Kidney epithelial cell (primary cell): ENCODE results near the gene IGF2R. TPM values are rescaled to one million over a fixed set of nuclear protein-coding genes. Genes with fewer than 3 reads are reported as not detected.

Experiments used
- DNase-seq: peaks from one replicate; pipeline ENCODE4 v3.0.0-alpha.2; 2010; ENCODE audit warnings: low read depth
- H3K27me3 ChIP-seq: 2 replicates; pipeline ENCODE4 v1.6.0; 2011; ENCODE audit warnings: low read length; ENCODE audit not compliant: control insufficient read depth, insufficient read depth
- H3K36me3 ChIP-seq: 2 replicates; pipeline ENCODE4 v1.5.1; 2011; ENCODE audit warnings: low read length; ENCODE audit not compliant: control insufficient read depth, insufficient read depth
- H3K4me3 ChIP-seq: 2 replicates; pipeline ENCODE4 v1.5.1; 2011; ENCODE audit warnings: low read depth, mild to moderate bottlenecking, control low read depth, low read length
- CTCF ChIP-seq: IDR thresholded peaks from 2 replicates; pipeline ENCODE4 v1.5.1; 2011; ENCODE audit warnings: mild to moderate bottlenecking, moderate library complexity, low read length, control low read depth, inconsistent platforms; ENCODE audit not compliant: insufficient read depth, poor library complexity, severe bottlenecking
- total RNA-seq: library from RNA; depleted of rRNA; stranded (reverse); fragments of >200 nt; gene quantifications from 2 replicates; pipeline ENCODE4 v1.2.3, GENCODE V29; 2015

The IGF2R gene
- total RNA-seq, 1 donor from 2014 or later, result 251 TPM

GRCh38 chr6:160128879-160129516, 160.1 kb downstream of the IGF2R start:
- TF ChIP-seq CTCF, result no peak
- Histone ChIP-seq H3K4me3 (no peak overlapping the region), H3K27me3 (no peaks in the 10 kb centered on the region), H3K36me3 (no peaks in the 10 kb centered on the region)
- DNase-seq, result no peak

- no peaks in the 10 kb centered on the region for H3K36me3 ChIP-seq
- H3K27me3 ChIP-seq, result no peaks in the 10 kb centered on the region
- TF ChIP-seq CTCF, result no peak
- DNase-seq, result no peak
- no peak overlapping the region for H3K4me3 ChIP-seq
Observed at GRCh38 chr6:160129881-160130615, 161.2 kb downstream of the IGF2R start.

- no peak for DNase-seq
- no peaks in the 10 kb centered on the region for H3K27me3 ChIP-seq
- no peak overlapping the region for H3K4me3 ChIP-seq
- no peaks in the 10 kb centered on the region for H3K36me3 ChIP-seq
- no peak for TF ChIP-seq CTCF
Observed at GRCh38 chr6:160130729-160131484, 162.0 kb downstream of the IGF2R start.

- Histone ChIP-seq H3K4me3 (no peak overlapping the region), H3K27me3 (no peaks in the 10 kb centered on the region), H3K36me3 (no peaks in the 10 kb centered on the region)
- DNase-seq, result no peak
- no peak for TF ChIP-seq CTCF
Observed at GRCh38 chr6:160131636-160132296, 162.9 kb downstream of the IGF2R start.

GRCh38 chr6:160132297-160132637, 163.4 kb downstream of the IGF2R start:
- Histone ChIP-seq H3K27me3 (no peaks in the 10 kb centered on the region), H3K4me3 (no peak overlapping the region), H3K36me3 (no peaks in the 10 kb centered on the region)
- DNase-seq, result no peak
- TF ChIP-seq CTCF, result no peak
